Activated naive CD4-positive, alpha-beta T cell treated with anti-CD3 and anti-CD28 coated beads, Interleukin-2, amount 50 U/mL, for 72 hours (primary cell): ENCODE measurements around the gene VAMP2. TPM values are rescaled to one million over a fixed set of nuclear protein-coding genes. Genes with fewer than 3 reads are reported as not detected.

Experiments used
- ATAC-seq, 2 donors: fragments of 150-1000 bp; cut with Tn5 transposase; 2 replicates each; pipeline ENCODE4 v1.10.0; 2021; ENCODE audit warnings: mild to moderate bottlenecking in 2 of 2, moderate library complexity in 2 of 2
- DNase-seq, 2 donors: peaks; one replicate each; pipeline ENCODE4 v3.0.0; 2021 to 2022; ENCODE audit warnings: low spot score in 2 of 2
- H3K27ac Mint-ChIP-seq, 2 donors: one replicate each; pipeline ENCODE4 v1.8.0; 2022; ENCODE audit warnings: mild to moderate bottlenecking in 2 of 2, mixed read lengths in 2 of 2
- H3K36me3 Mint-ChIP-seq, 2 donors: one replicate each; pipeline ENCODE4 v1.8.0; 2022; ENCODE audit warnings: mixed read lengths in 2 of 2
- H3K9me3 Mint-ChIP-seq, 2 donors: one replicate each; pipeline ENCODE4 v1.8.0; 2022; ENCODE audit warnings: mixed read lengths in 2 of 2
- total RNA-seq, 2 donors: library from RNA; stranded (reverse); gene quantifications; one replicate each; pipeline ENCODE4 v1.2.3, GENCODE V29; 2022

VAMP2 gene
- total RNA-seq, 2 donors from 2014 or later = 43.6 to 85.6 TPM

DNA sequence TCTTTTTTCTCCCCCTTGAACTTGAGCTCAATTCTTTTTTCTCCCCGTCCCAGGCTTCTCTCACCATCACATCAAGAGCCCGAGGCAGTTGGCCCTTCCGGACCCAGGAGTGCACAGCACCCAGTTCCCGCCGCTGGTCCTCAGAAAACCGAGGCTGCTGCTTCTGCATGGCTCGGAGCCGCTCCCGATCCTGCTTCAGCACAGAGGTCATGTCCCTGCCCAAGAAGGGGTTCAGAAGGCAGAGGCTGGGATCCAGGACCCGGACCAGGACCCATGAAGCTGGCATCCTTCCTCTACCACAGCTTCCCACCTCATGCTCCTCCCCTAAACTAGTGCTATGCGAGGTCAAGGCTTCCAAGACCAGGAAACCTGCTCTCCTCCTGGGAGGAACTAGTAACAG, 21.0 kb downstream of the VAMP2 start:
- H3K9me3 Mint-ChIP-seq = no peaks in the 10 kb centered on the region
- H3K36me3 Mint-ChIP-seq = peaks cover 10 to 11% of the 10 kb centered on the region in 2 donors
- ATAC-seq = no peak
- peak overlapping the region in 1 of 2 donors; percentile 15 for H3K27ac Mint-ChIP-seq
- DNase-seq = no peak

DNA sequence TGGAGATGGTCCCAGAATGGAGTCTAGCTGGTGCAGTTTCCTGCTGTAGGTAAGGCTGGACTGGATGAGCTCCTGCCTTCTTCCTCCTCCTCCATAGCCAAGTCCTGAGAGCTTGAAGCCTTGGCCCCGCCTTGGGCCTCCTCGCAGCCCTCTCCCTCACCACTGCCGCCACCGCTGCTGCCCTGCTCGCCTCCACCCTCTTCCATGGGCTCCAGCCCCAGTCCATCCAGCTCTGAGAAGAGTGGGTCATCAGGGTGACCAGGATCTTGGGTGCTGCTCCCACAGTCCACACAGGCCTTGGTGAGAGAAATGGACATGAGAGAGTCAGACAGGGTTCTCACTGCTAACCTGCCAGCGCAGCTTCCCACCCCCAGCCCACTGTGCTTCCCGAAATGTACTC, 21.7 kb downstream of the VAMP2 start:
- Mint-ChIP-seq H3K9me3 (no peaks in the 10 kb centered on the region), H3K36me3 (peaks cover 3 to 8% of the 10 kb centered on the region in 2 donors), H3K27ac (no peak overlapping the region)
- ATAC-seq = no peak
- no peak for DNase-seq

DNA sequence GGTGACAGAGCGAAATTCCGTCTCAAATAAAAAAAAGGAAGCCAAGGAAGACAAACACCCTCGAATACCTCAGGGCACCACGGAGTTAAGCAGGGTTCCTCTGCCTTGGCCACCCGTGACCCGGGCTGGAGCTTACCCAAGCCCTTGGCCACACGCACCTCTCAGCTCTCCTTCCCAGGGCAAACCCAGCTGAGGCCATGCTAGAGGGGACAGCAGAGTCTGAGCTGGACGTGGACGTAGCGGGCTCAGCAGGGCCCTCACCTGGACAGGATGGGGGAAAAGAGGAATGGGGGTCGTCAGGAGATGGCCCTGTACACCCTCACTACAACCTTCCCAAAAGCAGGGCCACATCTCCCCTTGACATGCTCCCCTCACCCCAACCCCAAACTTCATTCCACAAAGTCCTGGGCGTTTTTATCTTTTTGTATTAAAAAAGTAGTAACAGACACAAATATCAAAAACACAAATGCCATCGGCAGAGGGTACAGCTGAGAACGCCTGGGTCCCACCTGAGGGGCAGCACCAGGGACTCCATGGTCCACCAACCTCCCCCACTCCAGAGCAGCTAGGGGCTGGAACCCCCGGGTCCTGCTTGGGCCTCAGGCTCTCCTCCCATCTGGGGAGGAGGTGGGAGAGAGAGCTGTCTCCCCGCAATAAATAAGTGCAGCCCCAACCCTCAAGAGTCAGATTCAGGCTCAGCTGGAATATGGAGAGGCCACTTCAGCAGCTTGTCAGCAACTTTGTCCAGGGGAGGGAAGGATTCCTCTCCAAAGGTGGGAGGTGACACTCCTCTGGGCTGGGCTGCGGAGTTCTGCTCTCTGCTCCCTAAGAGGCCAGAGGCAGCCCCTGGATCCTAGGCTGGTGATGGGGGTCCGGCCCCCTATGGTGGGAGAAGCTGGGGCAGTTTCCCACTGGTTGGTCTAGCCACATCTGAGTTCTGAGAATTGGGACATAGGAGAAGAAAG, 22.4 kb downstream of the VAMP2 start:
- peak overlapping the region in 1 of 2 donors; percentile 75 for H3K27ac Mint-ChIP-seq
- ATAC-seq (no peak), DNase-seq (no peak)
- H3K36me3 Mint-ChIP-seq = peaks cover 0 to 8% of the 10 kb centered on the region in 2 donors
- no peaks in the 10 kb centered on the region for H3K9me3 Mint-ChIP-seq

DNA sequence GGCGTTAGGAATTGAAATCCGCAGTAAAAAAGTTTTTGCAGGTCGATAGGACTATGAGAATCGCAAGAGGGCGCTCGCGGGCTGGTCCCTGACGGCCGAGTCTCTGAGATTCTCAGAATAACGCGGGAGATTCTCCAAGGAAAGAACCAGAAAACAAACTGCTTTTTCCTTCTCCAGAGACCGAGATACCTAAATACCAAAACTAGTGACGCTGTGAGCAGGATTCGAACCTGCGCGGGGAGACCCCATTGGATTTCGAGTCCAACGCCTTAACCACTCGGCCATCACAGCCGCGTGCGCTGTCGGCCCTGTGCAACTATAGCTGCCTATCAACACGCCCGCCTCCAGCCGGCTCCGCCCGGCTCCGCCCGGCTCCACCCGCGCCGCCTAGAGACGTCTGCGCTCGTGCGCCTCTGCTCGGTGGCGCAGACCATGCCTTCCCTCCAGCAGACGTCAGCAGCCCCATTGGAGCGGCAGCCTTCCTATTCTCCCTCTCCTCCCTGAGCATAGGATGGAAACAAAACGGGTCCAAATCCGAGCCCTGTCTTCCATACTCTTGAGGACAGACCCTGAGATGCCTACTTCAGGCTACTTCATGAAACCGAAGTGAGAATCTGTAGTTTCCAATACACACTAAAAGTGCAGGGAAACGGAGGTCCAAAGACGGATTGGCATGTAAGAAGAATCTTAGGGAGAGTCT, 23.9 kb downstream of the VAMP2 start:
- Mint-ChIP-seq H3K27ac (no peak overlapping the region), H3K36me3 (peaks cover 0 to 8% of the 10 kb centered on the region in 2 donors), H3K9me3 (no peaks in the 10 kb centered on the region)
- DNase-seq (peak; percentile 97 to 98), ATAC-seq (peak; percentile 85 to 93)

DNA sequence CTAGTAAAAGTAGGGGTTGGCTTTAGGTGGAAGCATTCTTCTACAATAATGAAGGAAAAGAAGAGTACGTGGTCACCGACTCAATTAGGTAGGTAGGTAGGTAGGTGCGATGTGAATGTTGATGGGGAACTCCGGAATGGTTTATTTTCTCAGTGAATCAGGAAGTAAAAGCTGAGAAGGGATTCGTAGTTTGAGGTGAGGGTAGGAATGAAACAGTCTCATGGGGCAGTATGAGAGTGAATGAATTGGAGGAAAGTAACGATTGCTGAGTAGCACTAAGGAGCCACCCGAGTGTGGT, 24.4 kb downstream of the VAMP2 start:
- DNase-seq (no peak), ATAC-seq (peak in 1 of 2 donors; percentile 49)
- Mint-ChIP-seq H3K27ac (no peak overlapping the region), H3K36me3 (peaks cover 0 to 8% of the 10 kb centered on the region in 2 donors), H3K9me3 (no peaks in the 10 kb centered on the region)

DNA sequence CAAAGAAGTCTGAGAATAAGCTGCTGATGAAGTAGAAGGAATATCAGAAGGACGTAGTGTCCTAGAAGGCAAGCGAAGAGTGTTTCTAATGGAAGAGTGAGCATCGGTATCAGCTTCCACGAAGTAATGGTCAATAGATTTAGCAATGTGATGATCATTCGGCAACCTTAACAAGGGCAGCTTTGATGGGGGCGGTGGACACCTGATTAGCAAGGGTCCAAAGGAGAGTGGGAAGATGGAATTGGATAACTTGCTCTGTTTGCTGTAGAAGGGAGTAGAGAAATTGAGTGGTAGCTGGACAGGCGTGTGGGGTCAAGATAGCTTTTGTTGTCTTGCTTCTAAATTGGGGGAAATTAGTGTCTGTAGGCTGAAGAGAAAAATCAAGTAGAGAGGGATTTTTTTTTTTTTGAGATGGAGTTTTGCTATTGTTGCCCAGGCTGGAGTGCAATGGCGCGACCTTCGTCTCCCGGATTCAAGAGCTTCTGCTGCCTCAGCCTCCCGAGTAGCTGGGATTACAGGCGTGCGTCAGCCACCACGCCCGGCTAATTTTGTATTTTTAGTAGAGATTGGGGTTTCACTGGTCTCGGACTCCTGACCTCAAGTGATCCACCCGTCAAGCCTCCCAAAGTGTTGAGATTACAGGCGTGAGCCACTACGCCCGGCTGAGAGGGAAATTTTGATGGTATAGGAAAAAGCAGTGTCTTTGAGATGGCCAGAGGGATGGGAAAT, 24.9 kb downstream of the VAMP2 start:
- Mint-ChIP-seq H3K9me3 (no peaks in the 10 kb centered on the region), H3K36me3 (peaks cover 0 to 8% of the 10 kb centered on the region in 2 donors), H3K27ac (no peak overlapping the region)
- DNase-seq (peak in 1 of 2 donors; percentile 62), ATAC-seq (no peak)

DNA sequence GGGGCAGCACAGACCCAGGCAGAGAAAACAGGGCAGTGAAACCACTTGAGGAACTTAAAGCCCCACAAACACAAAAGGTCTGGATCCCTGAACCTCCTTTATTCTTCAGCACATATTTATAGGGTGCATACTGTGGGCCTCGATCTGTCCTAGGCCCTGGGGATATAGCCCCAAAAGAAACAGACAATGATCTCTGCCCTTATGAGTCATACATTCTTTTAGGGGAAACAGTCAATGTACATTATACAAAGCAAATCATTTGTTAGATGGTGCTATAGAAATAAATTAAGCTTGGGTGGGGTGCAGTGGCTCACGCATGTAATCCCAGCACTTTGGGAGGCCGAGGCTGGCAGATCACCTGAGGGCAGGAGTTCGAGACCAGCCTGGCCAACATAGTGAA, 28.8 kb downstream of the VAMP2 start:
- H3K27ac Mint-ChIP-seq = no peak overlapping the region
- DNase-seq (no peak), ATAC-seq (no peak)
- no peaks in the 10 kb centered on the region for H3K36me3 Mint-ChIP-seq
- H3K9me3 Mint-ChIP-seq = no peaks in the 10 kb centered on the region

DNA sequence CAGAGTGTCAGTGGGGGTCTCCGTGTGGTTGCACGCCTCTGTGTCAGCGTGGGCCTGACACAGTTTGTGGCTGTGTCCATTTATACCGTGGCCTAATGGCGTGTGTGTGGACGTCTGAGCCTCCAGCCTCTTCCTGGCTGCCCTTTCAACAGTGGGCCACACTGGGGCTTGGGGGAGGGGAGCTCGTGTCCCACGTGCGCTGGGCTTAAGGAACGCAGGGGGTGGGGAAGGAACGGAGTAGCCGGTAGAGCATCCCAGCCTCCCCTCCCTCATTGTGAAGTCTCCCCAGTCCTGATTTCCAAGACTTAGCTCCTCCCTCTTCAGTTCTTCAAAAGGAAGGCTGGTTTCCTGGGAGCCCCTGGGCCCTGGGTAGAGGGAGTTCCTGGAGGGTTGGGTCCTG, 29.3 kb downstream of the VAMP2 start:
- ATAC-seq (no peak), DNase-seq (no peak)
- Mint-ChIP-seq H3K36me3 (no peaks in the 10 kb centered on the region), H3K27ac (no peak overlapping the region), H3K9me3 (no peaks in the 10 kb centered on the region)

DNA sequence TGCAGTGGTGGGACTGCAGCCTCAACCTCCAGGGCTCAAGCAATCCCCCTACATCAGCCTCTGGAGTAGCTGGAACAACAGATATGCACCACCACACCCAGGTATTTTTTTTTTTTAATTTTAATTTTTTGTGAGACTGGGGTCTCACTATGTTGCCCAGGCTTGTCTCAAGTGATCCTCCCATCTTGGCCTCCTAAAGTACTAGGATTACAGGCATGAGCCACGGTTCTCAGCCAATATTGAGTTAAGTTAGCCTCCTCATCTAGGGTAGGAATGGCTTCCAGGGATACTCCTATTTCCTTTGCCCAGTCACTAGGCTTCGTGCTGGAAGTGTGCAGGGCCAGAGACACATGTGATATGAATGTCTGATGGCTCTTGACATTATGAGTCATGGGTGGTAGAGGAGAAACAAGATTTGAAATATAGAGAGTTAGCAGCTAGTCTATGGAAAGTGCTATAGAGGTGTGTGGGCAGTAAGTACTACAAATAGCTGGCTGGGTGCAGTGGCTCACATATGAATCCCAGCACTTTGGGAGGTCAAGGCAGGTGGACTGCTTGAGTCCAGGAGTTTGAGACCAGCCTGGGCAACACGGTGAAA, 30.8 kb downstream of the VAMP2 start:
- ATAC-seq = peak; percentile 58 to 64
- Mint-ChIP-seq H3K27ac (peak overlapping the region in 1 of 2 donors; percentile 32), H3K9me3 (no peaks in the 10 kb centered on the region), H3K36me3 (peaks cover 0 to 3% of the 10 kb centered on the region in 2 donors)
- no peak for DNase-seq

DNA sequence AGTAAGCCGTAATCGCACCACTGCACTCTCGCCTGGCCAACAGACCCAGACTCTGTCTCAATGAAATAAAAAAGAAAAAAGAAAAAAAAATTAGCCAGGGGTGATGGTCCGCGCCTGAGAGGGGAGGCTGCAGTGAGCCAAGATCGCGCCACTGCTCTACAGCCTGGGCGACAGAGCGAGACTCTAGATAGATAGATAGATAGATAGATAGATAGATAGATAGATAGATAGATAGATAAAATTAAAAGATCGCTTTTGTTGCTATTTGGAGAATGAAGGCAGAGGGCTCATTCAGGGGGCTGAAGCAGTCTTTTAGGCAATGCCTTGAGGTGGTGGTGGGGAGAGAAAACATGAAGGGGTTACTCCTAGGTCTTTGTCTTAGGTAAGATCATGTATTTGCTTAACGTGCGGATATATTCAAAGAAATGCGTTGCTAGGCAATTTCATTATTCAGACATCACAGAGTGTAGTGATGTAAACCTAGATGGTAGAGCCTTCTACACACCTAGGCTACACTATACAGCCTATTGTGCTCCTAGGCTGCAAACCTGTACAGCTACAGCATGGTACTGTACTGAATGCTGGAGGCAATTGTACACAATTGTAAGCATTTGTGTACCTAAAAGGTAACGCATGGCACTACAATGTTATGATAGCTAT, 34.5 kb downstream of the VAMP2 start:
- DNase-seq = no peak
- Mint-ChIP-seq H3K36me3 (peaks cover 8 to 19% of the 10 kb centered on the region in 2 donors), H3K9me3 (no peaks in the 10 kb centered on the region), H3K27ac (no peak overlapping the region)
- no peak for ATAC-seq

DNA sequence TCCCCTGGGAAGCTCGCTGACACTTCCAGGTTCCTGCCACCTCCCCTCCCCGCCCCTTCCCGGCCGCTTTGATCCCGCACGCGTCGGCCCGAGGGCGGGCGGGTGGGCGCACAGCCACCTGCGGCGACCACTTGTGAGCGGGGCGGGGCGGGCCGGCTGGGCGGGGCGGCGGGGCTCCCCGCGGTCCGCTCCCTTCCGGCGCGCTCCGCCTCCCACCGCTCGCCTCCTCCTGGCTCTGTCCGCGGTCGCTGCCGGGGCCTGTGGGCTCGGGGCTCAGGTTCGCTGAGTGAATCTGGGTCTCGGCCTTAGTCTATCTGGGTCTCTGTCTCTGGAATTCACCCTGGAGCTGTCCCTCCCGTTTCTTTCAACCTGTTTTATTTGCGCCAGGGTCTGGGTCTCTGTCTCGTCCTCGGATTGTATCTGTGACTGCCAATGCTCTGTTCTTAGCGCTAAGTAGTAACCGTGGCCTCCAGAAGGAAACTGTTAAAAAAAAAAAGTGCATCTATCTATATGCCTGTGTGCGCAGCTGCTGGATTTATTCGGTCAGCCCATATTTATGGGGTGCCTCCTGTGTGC, 36.2 kb downstream of the VAMP2 start:
- H3K36me3 Mint-ChIP-seq = peaks cover 8 to 19% of the 10 kb centered on the region in 2 donors
- ATAC-seq (peak; percentile 50 to 61), DNase-seq (peak; percentile 60 to 75)
- H3K9me3 Mint-ChIP-seq = no peaks in the 10 kb centered on the region
- H3K27ac Mint-ChIP-seq = peak overlapping the region; percentile 99 to 100

DNA sequence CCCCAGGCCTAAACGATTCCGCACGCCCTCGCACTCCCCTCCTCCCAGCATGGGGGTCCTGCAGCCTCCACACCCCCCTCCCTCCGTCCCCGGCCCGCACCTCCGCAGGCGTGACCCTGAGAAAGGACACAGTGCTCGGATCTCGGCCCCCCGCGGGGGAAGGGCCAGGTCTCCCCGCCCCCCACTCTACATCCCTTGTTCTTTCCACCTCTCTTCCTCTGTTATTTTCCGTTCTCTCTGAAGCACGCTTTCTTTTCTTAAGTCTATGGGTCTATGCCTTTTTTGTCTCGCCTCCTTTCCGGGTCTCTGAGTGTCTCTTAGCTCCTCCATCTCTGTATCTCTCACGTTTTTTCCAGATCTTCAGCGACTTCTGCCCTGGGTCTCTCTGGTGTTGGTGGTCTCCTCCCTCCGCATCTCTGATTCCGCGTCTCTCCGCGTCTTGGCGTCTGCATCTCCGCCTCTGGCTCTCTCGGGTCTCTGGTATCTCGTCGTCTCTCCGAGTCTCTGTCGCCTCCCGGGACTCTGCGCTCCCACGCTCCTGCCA, 36.7 kb downstream of the VAMP2 start:
- ATAC-seq (peak; percentile 2 to 8), DNase-seq (peak; percentile 48 to 72)
- Mint-ChIP-seq H3K36me3 (peaks cover 8 to 19% of the 10 kb centered on the region in 2 donors), H3K27ac (peak overlapping the region; percentile 99 to 100), H3K9me3 (no peaks in the 10 kb centered on the region)

DNA sequence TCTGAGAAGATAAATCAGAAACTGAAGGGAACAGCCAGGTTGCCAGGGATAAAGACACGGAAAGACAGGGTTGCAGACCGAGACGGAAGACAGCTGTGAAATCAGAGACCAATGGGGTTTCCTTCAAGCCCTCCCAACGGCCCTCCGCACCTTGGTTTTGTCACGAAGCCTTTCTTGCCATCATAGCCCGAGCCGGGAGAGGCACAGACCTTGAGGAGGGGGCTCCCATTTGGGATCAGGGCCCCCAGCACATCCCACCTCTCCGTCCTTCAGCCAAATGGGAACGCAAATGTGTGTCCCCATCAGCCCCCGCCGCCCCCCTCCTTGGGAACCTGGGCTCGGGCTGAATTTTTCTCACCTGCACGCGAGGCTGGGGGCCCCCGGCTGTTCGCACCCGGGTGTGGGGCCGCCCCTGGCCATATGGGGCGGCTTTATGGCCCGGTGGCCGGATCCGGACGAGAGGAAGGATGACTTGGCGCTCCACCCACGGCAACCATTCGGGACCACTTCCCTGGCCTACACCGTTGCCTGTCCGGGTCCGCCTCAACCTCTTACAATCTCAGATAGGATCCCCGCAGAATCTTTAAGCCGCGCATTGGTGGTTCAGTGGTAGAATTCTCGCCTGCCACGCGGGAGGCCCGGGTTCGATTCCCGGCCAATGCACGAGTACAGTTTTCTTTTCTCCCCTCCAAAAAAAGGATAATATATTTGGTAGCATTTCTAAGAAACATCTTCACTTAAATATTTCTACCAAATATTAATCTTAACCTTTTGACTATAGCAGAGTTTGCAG, 37.4 kb downstream of the VAMP2 start:
- ATAC-seq (peak; percentile 33 to 49), DNase-seq (peak; percentile 88 to 95)
- Mint-ChIP-seq H3K9me3 (no peaks in the 10 kb centered on the region), H3K27ac (peak overlapping the region; percentile 99 to 100), H3K36me3 (peaks cover 8 to 19% of the 10 kb centered on the region in 2 donors)

DNA sequence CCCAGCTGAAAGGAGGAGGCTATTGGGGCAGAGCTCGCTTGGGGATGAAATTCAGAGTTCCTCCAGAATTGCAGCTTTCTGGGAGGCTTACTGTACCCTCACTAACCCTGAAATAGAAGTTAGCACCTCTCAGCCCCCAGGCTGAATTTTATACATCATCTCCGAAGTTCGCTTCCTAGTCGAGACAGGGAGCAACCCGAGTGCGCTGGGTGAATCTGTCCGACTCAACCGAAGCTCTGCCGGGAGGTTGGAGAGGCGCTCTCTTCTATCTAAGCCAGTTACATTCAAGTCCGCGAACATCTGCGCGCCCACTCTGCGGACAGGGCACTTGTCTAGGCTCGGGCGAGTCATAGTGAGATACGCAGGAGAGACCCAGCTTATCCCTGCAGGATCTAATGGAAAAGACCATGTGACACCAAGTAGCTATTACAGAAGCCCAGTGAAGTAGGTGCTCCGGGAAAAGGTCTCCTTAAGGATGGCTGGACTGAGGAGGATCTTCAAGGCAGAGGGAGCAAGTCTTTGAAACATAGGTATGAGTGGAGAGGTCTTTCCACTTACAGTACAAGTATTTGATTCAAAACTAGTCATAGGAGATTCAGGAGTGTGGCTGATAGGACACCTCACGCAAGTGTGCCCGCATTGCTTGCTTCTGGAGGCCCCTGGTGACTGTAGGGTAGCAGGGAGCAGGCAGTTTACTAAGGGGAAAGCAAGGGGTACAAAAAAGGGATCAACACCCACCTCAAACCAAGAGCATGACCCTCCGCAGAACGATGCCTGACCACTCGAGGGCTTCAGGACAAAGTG, 38.2 kb downstream of the VAMP2 start:
- H3K36me3 Mint-ChIP-seq = peaks cover 8 to 19% of the 10 kb centered on the region in 2 donors
- peak overlapping the region; percentile 99 to 100 for H3K27ac Mint-ChIP-seq
- no peaks in the 10 kb centered on the region for H3K9me3 Mint-ChIP-seq
- DNase-seq (peak in 1 of 2 donors; percentile 34), ATAC-seq (peak in 1 of 2 donors; percentile 7)
